ENCODE measurements around the gene CPA1.

Gene CPA1

GRCh38 chr7:130379921-130380860 is at the start of gene CPA1:
TSS of gene CPA1 (plus strand) at chr7:130380494. CDS start at chr7:130380521, 27 bp downstream.
- DNase-seq (ENCODE audit: low read depth in 2 of 2) = no peak

- no peak for DNase-seq (ENCODE audit: low read depth in 2 of 2)
Observed at GRCh38 chr7:130332259-130333053, 47.8 kb upstream of the CPA1 start.

- DNase-seq (ENCODE audit: low read depth in 2 of 2) = no peak
Observed at GRCh38 chr7:130333832-130334231, 46.5 kb upstream of the CPA1 start.

- DNase-seq (ENCODE audit: low read depth in 2 of 2) = no peak
Observed at GRCh38 chr7:130334274-130334673, 46.0 kb upstream of the CPA1 start.

- no peak for DNase-seq (ENCODE audit: low read depth in 2 of 2)
Observed at GRCh38 chr7:130337410-130337971, 42.8 kb upstream of the CPA1 start.

- no peak for DNase-seq (ENCODE audit: low read depth in 2 of 2)
Observed at GRCh38 chr7:130338233-130338632, 42.1 kb upstream of the CPA1 start.

- DNase-seq (ENCODE audit: low read depth in 2 of 2) = no peak
Observed at GRCh38 chr7:130341882-130342281, 38.4 kb upstream of the CPA1 start.

- no peak for DNase-seq (ENCODE audit: low read depth in 2 of 2)
Observed at GRCh38 chr7:130342701-130343380, 37.5 kb upstream of the CPA1 start.

GRCh38 chr7:130344271-130344866 is 35.9 kb upstream of the CPA1 start, which contains the start of gene CPA5:
TSS of gene CPA5 (plus strand) at chr7:130344816. CDS start at chr7:130346486, 1,670 bp downstream.
- no peak for DNase-seq (ENCODE audit: low read depth in 2 of 2)

- no peak for DNase-seq (ENCODE audit: low read depth in 2 of 2)
Observed at GRCh38 chr7:130345136-130345535, 35.2 kb upstream of the CPA1 start.

- DNase-seq (ENCODE audit: low read depth in 2 of 2) = no peak
Observed at GRCh38 chr7:130345725-130346124, 34.6 kb upstream of the CPA1 start.

GRCh38 chr7:130346177-130346905 is 34.0 kb upstream of the CPA1 start:
- DNase-seq (ENCODE audit: low read depth in 2 of 2) = no peak

- DNase-seq (ENCODE audit: low read depth in 2 of 2) = no peak
Observed at GRCh38 chr7:130346941-130347340, 33.4 kb upstream of the CPA1 start.

- DNase-seq (ENCODE audit: low read depth in 2 of 2) = peak; percentile 59 to 63
Observed at GRCh38 chr7:130349911-130350782, 30.1 kb upstream of the CPA1 start.

GRCh38 chr7:130350945-130351790 is 29.1 kb upstream of the CPA1 start:
- peak; percentile 41 to 44 for DNase-seq (ENCODE audit: low read depth in 2 of 2)

- no peak for DNase-seq (ENCODE audit: low read depth in 2 of 2)
Observed at GRCh38 chr7:130351791-130352090, 28.6 kb upstream of the CPA1 start.

- DNase-seq (ENCODE audit: low read depth in 2 of 2) = peak; percentile 74 to 75
Observed at GRCh38 chr7:130352194-130353074, 27.9 kb upstream of the CPA1 start.

GRCh38 chr7:130353196-130353595 is 27.1 kb upstream of the CPA1 start:
- no peak for DNase-seq (ENCODE audit: low read depth in 2 of 2)
